Keratinocyte (primary cell): ENCODE results near the gene TPM1. TPM values are rescaled to one million over a fixed set of nuclear protein-coding genes. Genes with fewer than 3 reads are reported as not detected.
A peak's percentile ranks its signal among the peaks of the same experiment; 100 is the strongest.

Experiments used
- DNase-seq: peaks from one replicate; pipeline ENCODE4 v3.0.0-alpha.2; 2011; ENCODE audit warnings: low read depth, missing footprints, low spot score
- FAIRE-seq: peaks from 2 replicates; lab custom pipeline; 2011; peaks lifted over from hg19 to GRCh38; lab: Jason Lieb, UNC
- H2AFZ ChIP-seq: 2 replicates; pipeline ENCODE4 v1.6.0; 2012; ENCODE audit warnings: low read length, control low read depth, inconsistent platforms; ENCODE audit not compliant: control insufficient read depth
- H3K27ac ChIP-seq: 2 replicates; pipeline ENCODE4 v1.5.1; 2011; ENCODE audit warnings: low read length; ENCODE audit not compliant: control insufficient read depth, insufficient read depth
- H3K27me3 ChIP-seq: 3 replicates; pipeline ENCODE4 v1.6.0; 2011; ENCODE audit warnings: low read length; ENCODE audit not compliant: control insufficient read depth, insufficient read depth; ENCODE audit errors: extremely low read depth
- H3K36me3 ChIP-seq, 2 experiments: 2 replicates in 1 of 2; 3 replicates in 1 of 2; pipeline ENCODE4 v1.5.1; 2011; ENCODE audit warnings: low read length in 2 of 2, mild to moderate bottlenecking in 1 of 2; ENCODE audit not compliant: control insufficient read depth in 2 of 2, insufficient read depth in 2 of 2; ENCODE audit errors: extremely low read depth in 1 of 2
- H3K4me1 ChIP-seq: 3 replicates; pipeline ENCODE4 v1.5.1; 2011; ENCODE audit warnings: low read length; ENCODE audit not compliant: control insufficient read depth, insufficient read depth; ENCODE audit errors: extremely low read depth
- H3K4me2 ChIP-seq: 3 replicates; pipeline ENCODE4 v1.6.0; 2011; ENCODE audit warnings: low read depth, low read length; ENCODE audit not compliant: control insufficient read depth, insufficient read depth; ENCODE audit errors: extremely low read depth
- H3K4me3 ChIP-seq, 3 experiments: fragments of 200-600 bp in 1 of 3; sonication (generic) in 1 of 3; 2 replicates in 2 of 3; 3 replicates in 1 of 3; pipeline ENCODE4 v1.5.1; 2011 to 2016; ENCODE audit warnings: low read length in 3 of 3, mild to moderate bottlenecking in 3 of 3, control low read depth in 2 of 3, inconsistent platforms in 1 of 3, low read depth in 1 of 3, mixed read lengths in 1 of 3, mixed run types in 1 of 3, moderate library complexity in 1 of 3; ENCODE audit not compliant: control insufficient read depth in 2 of 3, insufficient read depth in 2 of 3; ENCODE audit errors: extremely low read depth in 1 of 3
- H3K79me2 ChIP-seq: 2 replicates; pipeline ENCODE4 v1.6.0; 2012; ENCODE audit warnings: low read length; ENCODE audit not compliant: control insufficient read depth, insufficient read depth
- H3K9ac ChIP-seq: 3 replicates; pipeline ENCODE4 v1.6.0; 2011; ENCODE audit warnings: low read length; ENCODE audit not compliant: control insufficient read depth, insufficient read depth; ENCODE audit errors: extremely low read depth
- H3K9me1 ChIP-seq: 3 replicates; pipeline ENCODE4 v1.6.0; 2011; ENCODE audit warnings: low read length; ENCODE audit not compliant: control insufficient read depth, insufficient read depth; ENCODE audit errors: extremely low read depth
- H3K9me3 ChIP-seq: 2 replicates; pipeline ENCODE4 v1.5.1; 2012; ENCODE audit warnings: low read depth, low read length; ENCODE audit not compliant: control insufficient read depth
- H4K20me1 ChIP-seq: 3 replicates; pipeline ENCODE4 v1.6.0; 2011; ENCODE audit warnings: low read length; ENCODE audit not compliant: control insufficient read depth, insufficient read depth; ENCODE audit errors: extremely low read depth
- EZH2 ChIP-seq: IDR thresholded peaks from one replicate; pipeline ENCODE4 v1.6.1; 2012; ENCODE audit warnings: inconsistent platforms, mild to moderate bottlenecking, low read length, moderate library complexity
- dilution Hi-C: fragments of 300-500 bp; cut with MboI; formaldehyde crosslinking; loops from one replicate; pipeline ENCODE4 v1.7.0; 2020; ENCODE audit warnings: low sequenced_read_pairs; ENCODE audit not compliant: extremely low pct_ligation_motif_present
- polyA plus RNA-seq, 5 experiments: library from polyadenylated mRNA; depleted of rRNA in 3 of 5; stranded (reverse) in 3 of 5; stranded (forward) in 1 of 5; unstranded in 1 of 5; fragments of >200 nt; gene quantifications; 1 replicate in 1 of 5; 2 replicates in 3 of 5; 3 replicates in 1 of 5; pipeline versions ENCODE4 v1.2.1 to v1.2.3, GENCODE V29; 2011 to 2012; ENCODE audit warnings: missing spikeins in 2 of 5, low read depth in 1 of 5, low replicate concordance in 1 of 5
- TF ChIP-seq, protein P1 (sequence below), 3 experiments: IDR thresholded peaks in 1 of 3; conservative IDR thresholded peaks in 1 of 3; optimal IDR thresholded peaks in 1 of 3; 2 replicates in 2 of 3; 3 replicates in 1 of 3; pipeline versions ENCODE3 to v1.5.1; 2011; ENCODE audit warnings: low read length in 3 of 3, mild to moderate bottlenecking in 3 of 3, moderate library complexity in 2 of 3, control low read depth in 1 of 3, inconsistent platforms in 1 of 3; ENCODE audit not compliant: insufficient read depth in 2 of 3; ENCODE audit errors: extremely low read depth in 1 of 3

TPM1 gene
- polyA plus RNA-seq, 1 donor (not counting 4 experiments of a cell fraction or from before 2014, with no cell fraction given): 370 TPM

DNA sequence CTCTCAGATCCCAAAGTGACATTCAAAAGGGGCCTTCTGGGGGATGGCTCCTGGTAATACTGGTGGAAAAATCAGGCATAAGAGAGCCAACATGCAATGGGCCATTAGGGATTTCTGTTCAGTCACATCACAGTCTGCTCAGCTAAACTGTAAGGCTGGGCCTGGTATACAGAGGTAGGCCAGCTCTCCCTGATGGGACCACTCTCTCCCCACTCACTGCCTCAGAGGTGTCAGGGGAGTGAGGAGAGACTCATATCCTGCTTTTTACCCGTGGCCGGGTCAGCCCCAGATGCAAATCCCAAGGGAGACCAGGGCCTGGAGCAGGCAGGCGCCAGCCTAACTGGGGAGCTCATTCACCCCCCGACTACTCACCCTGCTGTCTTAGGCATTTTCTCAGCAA, 48.1 kb upstream of the TPM1 start:
- H3K4me2 ChIP-seq: no peak overlapping the region
- no peaks in the 10 kb centered on the region for H3K27me3 ChIP-seq
- dilution Hi-C loops: loop anchor here (10.0 kb wide), 1 partner anchor 70 kb away; no protein-coding TSS in a partner anchor
- FAIRE-seq (no peak), DNase-seq (no peak)
- no peak overlapping the region for H2AFZ ChIP-seq
- H3K36me3 ChIP-seq: no peaks in the 10 kb centered on the region
- no peak overlapping the region for H3K27ac ChIP-seq
- H3K4me3 ChIP-seq: no peak overlapping the region
- no peak overlapping the region for H3K9ac ChIP-seq
- no peaks in the 10 kb centered on the region for H3K9me3 ChIP-seq
- TF ChIP-seq, protein P1, sequence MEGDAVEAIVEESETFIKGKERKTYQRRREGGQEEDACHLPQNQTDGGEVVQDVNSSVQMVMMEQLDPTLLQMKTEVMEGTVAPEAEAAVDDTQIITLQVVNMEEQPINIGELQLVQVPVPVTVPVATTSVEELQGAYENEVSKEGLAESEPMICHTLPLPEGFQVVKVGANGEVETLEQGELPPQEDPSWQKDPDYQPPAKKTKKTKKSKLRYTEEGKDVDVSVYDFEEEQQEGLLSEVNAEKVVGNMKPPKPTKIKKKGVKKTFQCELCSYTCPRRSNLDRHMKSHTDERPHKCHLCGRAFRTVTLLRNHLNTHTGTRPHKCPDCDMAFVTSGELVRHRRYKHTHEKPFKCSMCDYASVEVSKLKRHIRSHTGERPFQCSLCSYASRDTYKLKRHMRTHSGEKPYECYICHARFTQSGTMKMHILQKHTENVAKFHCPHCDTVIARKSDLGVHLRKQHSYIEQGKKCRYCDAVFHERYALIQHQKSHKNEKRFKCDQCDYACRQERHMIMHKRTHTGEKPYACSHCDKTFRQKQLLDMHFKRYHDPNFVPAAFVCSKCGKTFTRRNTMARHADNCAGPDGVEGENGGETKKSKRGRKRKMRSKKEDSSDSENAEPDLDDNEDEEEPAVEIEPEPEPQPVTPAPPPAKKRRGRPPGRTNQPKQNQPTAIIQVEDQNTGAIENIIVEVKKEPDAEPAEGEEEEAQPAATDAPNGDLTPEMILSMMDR (optimal IDR thresholded peaks at IDR 0.05 in 1 of 3, IDR thresholded peaks at IDR 0.05 in 1 of 3, conservative IDR thresholded peaks at IDR 0.05 in 1 of 3; ENCODE audit: extremely low read depth in 1 of 3, insufficient read depth in 2 of 3, low read length in 3 of 3): no peak
- no peak for TF ChIP-seq EZH2
- H3K9me1 ChIP-seq: no peaks in the 10 kb centered on the region
- no peaks in the 10 kb centered on the region for H4K20me1 ChIP-seq
- H3K79me2 ChIP-seq: no peaks in the 10 kb centered on the region
- H3K4me1 ChIP-seq: no peaks in the 10 kb centered on the region

DNA sequence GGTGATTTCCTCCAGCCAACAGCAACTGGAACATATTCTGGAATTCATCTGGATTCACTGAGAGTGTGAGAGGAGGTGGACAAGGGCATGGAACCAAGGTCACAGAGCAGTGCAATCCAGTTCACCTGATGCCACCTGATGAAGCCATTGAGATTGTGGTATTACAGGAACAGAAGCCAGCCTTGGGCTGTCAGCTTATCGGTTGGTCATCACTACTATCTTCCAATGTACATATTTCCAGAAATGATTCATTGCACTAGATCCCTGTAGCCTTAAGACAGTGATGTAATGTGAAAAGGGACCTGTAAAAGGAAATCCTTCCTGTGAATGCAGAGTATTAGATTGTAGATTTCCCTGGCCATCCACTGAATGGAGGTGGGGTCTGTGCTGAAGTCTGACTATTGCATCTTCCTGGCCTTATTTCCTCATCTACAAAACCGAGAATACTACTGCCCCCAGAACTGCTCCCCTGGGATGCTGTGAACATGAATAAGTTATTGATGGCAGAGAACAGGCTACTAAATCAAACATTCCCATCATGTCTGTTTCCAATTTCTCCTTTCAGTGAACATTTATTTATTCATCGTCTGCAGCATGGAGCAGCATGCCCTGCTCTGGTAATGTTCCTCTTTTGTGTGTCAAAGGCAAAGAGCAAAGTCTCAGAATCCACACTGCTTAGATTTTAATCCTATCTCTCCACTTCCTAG, 47.4 kb upstream of the TPM1 start:
- Histone ChIP-seq H3K4me2 (no peak overlapping the region), H3K9me3 (no peaks in the 10 kb centered on the region), H3K27ac (no peak overlapping the region), H3K36me3 (no peaks in the 10 kb centered on the region), H3K9ac (no peak overlapping the region), H3K9me1 (no peaks in the 10 kb centered on the region), H3K4me3 (no peak overlapping the region), H3K79me2 (no peaks in the 10 kb centered on the region), H3K27me3 (no peaks in the 10 kb centered on the region), H3K4me1 (peaks cover 2% of the 10 kb centered on the region), H2AFZ (no peak overlapping the region), H4K20me1 (no peaks in the 10 kb centered on the region)
- no peak for DNase-seq
- TF ChIP-seq EZH2: no peak
- TF ChIP-seq, protein P1 (optimal IDR thresholded peaks at IDR 0.05 in 1 of 3, IDR thresholded peaks at IDR 0.05 in 1 of 3, conservative IDR thresholded peaks at IDR 0.05 in 1 of 3; ENCODE audit: extremely low read depth in 1 of 3, insufficient read depth in 2 of 3, low read length in 3 of 3): no peak
- FAIRE-seq: peak; percentile 41
- dilution Hi-C loops: loop anchor here (10.0 kb wide), 1 partner anchor 70 kb away; no protein-coding TSS in a partner anchor
